Measurements from ENCODE around the gene ATP2C2. TPM values are rescaled to one million over a fixed set of nuclear protein-coding genes. Genes with fewer than 3 reads are reported as not detected.

Gene ATP2C2
- total RNA-seq, 1 donor from 2014 or later: under 0.01 TPM

DNA sequence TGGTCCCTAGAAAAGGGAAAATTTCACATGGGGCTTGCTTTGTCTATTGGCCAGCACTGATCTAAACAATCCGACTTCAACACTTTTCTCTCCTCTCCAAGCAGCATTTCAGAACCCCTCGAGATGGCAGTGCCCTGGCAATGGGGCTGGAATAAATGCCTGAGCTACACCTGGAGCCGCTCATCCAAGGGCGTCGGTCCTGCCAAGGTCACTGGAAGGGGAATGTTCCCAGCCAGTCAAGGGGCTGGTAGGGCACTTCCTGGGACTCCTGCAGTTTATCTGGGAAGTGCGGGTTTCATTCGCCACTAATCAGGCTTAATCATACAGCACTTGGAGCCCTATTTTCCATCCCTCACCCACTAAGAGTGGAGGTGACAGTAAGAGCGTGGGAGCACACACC lies 119.0 kb downstream of the ATP2C2 start:
- DNase-seq (ENCODE audit: low read depth in 2 of 2): no peak

DNA sequence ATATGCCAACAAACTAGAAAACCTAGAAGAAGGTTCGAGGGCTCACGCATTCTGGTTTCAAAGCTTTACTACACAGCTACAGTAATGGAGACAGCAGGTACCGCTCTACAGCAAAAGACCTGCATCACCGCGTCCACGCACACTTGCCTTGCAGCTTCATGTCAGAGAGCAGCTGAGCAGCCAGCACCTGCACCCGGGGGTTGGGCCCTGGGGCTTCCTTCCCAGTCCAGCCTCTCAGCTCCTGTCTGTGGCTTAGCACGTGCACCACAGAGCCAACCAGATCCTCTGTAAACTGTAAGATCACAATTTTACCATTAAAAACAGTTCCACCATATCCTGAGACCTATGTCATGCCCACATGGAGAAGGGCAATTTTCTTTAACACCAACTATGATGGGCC lies 120.8 kb downstream of the ATP2C2 start:
- no peak for DNase-seq (ENCODE audit: low read depth in 2 of 2)

DNA sequence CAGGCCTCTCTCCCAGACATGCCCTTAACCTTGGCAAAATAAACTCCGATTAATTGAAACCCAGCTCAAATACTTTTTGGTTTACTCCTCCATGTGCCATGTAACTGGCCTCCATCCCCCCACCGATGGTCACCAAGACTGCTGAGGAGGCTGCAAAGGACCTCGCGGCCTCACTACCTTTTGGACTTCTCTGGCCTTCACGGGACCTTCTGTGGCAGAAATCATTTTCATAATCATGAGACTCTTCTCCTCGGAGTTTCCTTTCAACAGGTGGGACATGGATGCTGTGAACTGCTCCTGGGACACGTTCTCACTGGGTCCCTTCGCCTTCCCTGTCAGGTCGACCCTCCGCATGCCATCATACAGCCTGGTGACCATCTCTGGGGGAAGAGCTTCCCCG lies 127.2 kb downstream of the ATP2C2 start:
- DNase-seq (ENCODE audit: low read depth in 2 of 2): no peak

DNA sequence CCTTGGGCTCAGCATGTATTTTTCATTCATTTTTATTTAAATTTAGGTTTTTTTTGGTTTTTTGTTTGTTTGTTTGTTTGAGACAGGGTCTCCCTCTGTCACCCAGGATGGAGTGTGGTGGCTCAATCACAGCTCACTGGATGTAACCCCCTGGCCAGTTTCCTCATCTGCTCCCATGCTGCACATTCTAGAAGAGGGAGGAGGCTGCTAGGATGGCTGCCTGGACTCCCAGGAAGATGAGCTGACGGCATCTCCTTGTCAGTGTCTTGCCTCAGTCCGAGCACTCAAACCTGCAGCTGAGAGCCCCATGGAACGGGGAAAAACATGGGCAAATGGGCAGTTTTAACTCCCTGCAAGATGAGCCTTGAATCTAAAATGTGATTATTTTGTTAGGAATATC lies 128.7 kb downstream of the ATP2C2 start:
- DNase-seq (ENCODE audit: low read depth in 2 of 2): no peak

DNA sequence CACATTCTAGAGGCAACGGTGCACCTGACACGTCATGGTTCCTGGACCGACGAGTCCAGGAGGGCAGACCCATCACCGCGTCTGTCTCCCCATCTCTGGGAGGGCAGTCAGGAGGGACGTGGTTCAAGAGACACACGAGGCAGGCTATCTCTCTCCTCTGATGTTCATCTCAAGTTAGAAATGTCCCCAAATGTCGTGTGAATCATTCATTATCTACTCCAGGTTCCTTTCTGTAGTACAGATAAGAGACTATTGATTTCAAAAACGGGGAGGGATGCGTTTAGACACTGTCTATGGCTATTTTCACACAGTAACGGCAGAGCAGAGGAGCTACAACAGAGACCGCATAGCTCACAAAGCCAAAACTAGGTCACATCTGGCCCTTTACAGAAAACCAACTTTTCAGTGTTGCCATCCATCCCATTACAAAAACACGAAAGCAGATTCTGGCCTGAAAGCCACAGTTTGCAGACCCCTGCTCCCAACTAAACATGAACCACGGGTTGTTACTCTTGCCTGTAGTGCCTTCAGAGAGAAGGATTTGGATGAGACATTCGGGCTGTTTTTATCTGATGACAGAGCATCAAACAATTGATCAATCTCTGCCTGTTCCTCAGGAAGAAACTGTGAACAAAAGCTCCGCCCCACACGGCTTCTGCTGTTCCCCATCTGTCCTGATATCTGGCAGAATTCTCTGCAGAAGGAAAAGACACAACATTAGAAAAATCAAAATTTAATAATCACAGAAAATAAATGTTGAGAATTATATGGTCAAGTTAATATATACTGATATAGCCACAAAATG lies 129.3 kb downstream of the ATP2C2 start:
- DNase-seq (ENCODE audit: low read depth in 2 of 2): no peak

DNA sequence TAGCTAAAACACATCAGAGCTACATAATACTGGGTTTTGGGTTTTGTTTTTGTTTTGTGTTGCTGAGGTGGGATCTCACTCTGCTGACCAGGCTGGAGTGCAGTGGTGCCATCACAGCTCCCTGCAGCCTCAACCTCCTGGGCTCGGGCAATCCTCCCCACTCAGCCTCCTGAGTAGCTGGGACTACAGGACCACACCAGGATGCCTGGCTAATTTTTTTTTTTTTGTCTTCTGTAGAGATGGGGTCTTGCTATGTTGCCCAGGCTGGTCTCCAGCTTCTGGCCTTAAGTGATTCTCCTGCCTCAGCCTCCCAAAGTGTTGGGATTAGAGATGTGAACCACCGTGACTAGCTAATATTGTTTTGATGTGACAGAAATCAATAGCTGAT lies 129.9 kb downstream of the ATP2C2 start:
- no peak for DNase-seq (ENCODE audit: low read depth in 2 of 2)

DNA sequence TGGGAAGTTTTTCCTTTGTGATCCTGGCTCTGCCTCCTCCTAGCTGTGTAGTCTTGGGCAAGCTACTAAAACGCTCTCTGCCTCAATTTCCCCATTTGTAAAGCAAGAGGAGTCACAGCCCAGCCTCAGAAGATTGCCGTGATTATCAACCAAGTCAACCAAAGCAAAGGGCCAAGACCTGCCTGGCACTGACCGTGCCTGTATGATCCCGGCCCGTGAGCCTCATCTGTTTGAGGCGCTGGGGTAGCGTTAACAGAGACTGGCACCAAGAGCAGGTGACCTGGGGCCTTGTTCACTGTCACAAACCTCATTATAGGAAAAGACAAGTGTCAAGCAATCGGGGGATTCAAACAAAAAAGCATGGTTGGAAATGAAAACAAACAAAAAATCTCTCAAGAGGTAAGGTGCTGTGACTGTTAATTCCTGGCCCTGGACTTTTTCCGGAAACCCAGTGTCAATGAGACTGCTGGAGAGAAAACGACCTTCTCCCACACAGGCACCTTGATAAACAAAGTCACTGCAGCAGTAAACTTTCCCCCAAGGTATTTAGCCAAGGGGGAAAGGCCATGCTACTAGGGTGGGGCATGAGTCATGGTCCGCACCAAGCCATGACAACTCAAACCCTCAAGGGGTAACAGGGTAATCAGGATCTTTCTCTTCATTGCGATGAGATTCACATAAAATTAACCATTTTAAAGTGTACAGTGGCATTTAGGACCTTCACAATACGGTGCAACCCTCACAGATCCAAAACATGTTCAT lies 130.7 kb downstream of the ATP2C2 start:
- no peak for DNase-seq (ENCODE audit: low read depth in 2 of 2)

DNA sequence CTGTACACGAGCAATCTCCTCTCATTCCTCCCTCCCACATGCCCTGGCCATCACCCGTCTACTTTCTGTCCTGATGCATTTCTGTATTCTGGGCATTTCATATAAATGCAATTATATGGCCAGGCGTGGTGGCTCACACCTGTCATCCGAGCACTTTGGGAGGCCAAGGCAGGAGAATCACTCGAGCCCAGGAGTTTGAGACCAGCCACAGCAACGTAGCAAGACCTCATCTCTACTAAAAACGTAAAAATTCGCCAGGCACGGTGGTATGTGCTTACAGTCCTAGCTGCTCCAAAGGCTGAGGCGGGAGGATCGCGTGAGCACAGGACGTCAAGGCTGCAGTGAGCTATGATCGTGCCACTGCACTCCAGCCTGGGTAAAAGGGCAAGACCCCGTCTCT lies 131.3 kb downstream of the ATP2C2 start:
- DNase-seq (ENCODE audit: low read depth in 2 of 2): no peak

DNA sequence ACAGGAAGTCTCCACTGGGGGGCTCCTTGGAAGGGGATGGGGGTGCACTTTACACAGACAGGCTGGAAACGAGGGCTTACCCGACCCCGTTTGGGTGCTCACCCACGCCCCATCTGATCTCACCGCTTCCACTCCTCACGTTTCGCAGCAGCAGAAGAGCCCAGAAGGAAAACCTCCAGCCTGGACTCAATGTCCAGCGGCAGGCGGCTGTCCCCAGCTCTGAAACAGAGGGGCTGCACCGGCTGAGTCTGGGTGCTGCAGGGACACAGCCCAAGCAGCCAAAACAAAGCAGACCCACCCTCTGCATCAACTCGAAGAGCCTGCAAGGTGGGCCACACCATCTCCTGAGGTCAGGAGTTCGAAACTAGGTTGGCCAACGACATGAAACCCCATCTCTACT lies 132.2 kb downstream of the ATP2C2 start:
- DNase-seq (ENCODE audit: low read depth in 2 of 2): no peak

DNA sequence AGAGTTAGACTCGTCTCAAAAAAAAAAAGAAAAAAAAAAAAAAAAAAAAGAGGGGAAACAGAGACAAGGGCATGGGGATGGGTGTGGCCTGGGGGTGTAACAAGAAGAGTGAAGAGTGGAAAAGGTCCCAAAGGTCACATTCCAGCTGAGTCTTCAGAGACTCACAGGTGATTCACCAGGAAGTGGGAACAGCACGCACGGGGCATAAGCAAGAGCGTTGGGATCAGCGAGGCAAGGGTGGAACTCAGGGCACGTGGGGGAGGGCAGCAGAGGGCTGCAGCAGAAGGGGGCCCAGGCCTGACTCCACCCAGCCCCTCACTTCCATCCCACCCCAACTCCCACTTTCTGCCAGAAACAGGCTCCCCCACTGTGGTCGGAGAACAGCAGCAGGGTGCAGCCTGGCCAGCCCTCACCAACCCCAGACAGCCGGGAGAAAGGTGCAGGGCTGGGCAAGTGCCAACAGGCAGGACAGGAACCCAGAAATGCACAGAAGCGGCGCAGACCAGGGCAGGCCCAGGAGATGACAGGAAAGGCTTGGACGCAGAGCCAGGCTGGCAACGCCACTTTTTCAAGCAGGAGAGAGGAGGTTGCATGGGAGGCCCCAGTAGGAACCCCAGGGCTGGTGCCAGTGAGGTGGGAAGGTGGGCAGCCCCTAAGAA lies 132.9 kb downstream of the ATP2C2 start:
- DNase-seq (ENCODE audit: low read depth in 2 of 2): peak in 1 of 2 donors; percentile 65

DNA sequence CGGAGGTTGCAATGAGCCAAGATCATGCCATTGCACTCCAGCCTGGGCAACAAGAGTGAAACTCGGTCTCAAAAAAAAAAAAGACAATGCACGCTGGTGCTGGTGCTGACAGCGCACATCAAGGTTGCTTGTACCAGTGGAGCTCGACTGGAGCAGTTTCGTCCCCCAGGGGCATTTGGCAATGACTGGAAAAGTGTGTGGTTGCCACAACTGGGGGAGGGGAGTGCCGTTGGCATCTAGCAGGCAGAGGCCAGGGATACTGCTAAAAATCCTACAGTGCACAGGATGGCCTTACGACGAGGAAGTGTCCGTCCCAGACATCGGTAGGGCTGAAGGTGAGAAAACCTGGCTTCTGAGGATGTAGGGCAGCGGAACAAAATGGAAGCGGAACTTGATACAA lies 133.7 kb downstream of the ATP2C2 start:
- DNase-seq (ENCODE audit: low read depth in 2 of 2): no peak

DNA sequence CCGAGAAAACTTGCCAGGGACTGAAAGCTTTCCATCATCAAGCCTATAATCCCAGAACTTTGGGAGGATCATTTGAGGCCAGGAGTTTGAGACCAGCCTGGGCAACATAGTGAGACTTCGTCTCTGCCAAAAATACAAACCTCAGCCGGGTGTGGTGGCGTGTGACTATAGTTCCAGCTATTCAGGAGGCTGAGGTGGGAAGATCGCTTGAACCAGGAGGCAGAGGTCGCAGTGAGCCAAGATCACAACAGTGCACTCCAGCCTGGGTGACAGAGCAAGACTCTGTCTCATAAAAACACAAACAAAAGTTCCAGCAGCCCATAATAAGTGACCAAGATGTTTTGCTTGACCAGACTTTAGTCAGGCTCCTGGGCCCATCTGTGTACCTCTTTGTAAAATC lies 134.2 kb downstream of the ATP2C2 start:
- no peak for DNase-seq (ENCODE audit: low read depth in 2 of 2)

DNA sequence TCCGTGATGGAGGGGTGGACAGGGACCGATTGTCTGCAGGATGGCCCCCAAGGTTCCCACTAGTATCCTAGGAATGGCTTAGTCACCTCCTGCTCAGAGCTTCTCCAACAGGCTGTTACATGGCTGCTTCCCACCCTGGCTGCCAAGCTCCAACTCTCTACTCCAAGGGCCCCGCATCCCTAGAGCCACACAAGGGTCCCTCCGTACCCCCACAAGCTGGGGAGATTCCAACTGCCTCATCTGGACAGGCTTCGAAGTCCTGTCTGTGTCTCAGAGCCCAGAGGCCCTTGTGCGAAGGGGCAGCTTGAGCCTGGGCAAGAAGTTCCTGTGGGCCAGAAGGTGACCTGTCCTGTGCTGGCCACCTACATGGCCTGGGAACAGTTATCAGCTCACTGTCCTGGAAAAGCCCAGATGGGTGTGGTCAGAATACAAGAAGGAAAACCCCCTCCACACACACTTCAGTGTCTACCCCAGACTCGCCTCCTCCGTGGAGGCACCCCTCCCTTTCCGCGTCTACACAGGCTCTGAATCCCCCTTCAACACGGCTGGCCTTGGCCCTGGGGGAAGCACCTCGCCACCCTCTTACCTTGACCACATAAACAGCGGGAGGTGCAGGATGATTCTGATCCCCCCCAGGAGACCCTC lies 135.5 kb downstream of the ATP2C2 start:
- DNase-seq (ENCODE audit: low read depth in 2 of 2): peak in 1 of 2 donors; percentile 22

DNA sequence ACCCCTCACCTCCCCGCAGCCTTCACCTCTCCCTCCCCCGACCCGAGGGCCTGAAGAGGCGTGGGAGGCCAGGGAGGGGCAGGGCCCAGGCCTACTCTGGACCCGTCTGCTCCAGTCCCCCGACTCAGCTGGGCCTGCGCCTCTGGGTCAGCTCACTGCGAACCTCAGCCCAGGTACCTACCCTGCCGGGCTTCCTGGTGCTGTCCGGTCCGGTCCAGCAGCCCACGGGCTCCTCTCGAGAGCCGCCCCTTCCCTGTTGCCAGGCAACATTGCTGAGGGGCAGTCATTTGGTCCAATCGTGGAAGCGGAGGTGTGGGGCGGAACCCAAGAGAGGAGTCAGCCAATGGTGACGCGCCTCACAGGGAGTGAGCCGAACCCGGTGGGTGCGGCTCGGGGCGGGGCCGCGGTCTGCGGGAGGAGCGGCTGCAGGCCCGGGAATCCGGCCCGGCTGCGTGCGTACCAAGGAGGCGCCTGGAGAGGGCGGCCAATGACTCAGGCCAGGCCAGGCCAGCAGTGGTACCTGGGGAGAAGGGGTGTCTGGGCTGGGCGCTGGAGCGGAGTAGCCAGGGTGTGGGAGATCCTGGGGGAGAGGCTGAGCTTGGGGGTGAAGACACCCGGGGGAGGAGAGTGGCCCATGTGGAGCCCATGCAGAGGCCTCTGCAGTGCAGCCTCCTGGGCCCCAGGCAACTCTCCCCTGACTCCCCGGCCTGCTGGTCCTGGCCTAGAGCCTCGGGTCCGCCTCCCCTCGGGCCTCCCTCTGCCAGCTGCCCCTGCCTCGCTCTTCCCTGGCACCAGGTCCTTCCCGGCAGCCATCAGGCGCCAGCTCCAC lies 136.3 kb downstream of the ATP2C2 start, which contains the start of gene MEAK7:
MEAK7 (minus strand) TSS at position 240 of the 829 bp plus-strand sequence. CDS start 6,573 bp downstream, outside the sequence.
- peak; percentile 98 to 99 for DNase-seq (ENCODE audit: low read depth in 2 of 2)

DNA sequence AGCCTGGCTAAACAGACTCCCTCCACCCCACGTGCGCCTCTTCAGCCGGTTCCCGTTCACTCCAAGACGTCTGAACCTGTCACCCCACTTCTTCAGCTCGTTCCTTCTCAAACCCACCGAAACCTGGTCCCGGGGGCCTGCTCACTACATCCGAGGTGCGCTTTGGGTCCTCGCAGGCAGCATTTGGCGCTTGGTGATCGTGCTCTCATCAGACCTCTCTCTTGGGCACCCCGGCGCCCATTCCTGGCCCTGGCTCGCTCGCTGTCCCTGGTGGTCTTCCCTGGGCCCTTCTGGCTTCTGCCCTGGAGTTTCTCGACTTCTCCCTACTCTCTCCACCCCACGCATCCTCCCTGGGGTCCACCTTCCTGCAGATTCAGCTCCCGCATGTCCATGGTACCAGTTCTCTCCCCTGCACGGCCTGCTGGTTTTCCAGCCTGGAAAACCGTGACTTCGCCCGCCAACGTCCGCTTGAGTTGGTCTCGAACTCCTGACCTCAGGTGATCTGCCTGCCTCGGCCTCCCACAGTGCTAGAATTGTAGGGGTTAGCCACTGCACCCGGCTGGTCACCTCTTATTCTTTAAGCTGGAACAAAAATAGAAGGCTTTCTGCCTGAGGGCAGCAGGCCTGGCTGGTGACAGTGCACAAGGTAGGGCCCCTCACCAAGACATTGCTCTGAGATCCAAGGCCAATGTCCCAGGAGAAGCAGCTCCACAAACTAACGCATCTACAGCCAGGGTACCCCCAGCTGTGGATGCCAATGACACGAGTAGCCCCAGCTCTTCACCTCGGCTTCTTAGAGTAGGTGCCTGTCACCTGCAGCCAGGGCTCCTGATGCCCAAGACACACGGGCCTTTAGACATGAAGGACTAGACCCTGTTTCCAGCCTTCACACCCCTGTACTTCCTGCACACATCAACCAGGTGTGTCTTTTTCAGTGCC lies 137.2 kb downstream of the ATP2C2 start:
- no peak for DNase-seq (ENCODE audit: low read depth in 2 of 2)

DNA sequence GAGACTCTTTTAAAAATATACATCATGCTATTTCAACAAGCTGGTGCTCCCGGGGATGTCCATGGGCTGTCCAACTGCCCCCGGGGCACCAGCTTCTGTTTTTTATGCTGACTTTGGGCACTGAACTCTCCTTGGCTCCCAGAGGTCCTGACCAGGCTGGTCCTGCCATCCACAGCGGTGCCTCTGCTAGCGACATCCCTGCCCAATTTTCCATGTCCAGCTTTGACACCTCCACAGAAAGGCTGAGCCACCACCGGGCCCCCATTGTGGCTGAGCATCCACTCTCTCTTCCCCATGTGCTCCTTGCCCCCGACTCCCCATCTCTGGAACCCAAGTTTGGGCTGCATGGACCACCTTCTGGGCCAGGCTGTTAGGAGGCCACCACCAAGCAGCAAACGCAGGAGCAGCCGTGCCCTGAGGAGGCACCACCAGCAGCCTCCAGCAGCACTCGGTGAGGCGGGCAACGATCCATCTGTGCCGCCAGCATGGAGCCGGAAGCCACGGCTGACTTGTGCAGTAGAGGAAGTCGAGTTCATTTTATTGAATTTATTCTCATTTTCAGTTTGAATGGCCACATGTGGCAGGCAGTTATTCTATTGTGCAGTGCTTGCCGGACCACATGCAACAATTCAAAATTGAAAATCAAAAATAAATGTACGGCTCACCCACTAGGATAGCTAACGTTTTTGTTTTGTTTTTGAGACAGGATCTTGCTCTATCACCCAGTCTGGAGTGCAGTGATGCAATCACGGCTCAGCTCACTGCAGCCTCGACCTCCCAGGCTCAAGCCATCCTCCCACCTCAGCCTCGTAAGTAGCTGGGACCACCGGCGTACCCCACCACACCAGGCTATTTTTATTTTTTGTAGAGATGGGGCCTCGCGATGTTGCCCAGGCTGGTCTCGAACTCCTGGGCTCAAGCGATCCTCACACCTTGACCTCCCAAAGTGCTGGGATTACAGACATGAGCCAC lies 139.0 kb downstream of the ATP2C2 start:
- DNase-seq (ENCODE audit: low read depth in 2 of 2): peak; percentile 47 to 51

DNA sequence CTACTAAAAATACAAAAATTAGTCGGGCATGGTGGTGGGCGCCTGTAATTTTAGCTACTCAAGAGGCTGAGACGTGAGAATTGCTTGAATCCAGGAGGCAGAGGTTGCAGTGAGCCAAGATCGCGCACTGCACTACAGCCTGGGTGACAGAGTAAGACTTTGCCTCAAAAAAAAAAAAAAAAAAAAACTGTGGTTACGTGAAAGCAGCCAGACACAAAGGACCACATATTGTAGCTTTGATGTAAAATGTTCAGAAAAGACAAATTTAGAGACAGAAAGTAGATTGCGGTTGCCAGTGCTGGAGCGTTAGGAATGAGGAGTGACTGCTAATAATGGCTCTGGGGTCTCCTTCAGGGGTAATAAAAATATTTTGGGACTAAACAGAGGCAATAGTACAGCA lies 140.2 kb downstream of the ATP2C2 start:
- DNase-seq (ENCODE audit: low read depth in 2 of 2): no peak
